ENCODE data around the gene ARHGEF10L.

Gene ARHGEF10L

GRCh38 chr1:17586172-17586964 lies 46.9 kb downstream of the ARHGEF10L start:
- POLR2A ChIA-PET (ENCODE audit: low non-redundant PET), result no interaction called here

DNA sequence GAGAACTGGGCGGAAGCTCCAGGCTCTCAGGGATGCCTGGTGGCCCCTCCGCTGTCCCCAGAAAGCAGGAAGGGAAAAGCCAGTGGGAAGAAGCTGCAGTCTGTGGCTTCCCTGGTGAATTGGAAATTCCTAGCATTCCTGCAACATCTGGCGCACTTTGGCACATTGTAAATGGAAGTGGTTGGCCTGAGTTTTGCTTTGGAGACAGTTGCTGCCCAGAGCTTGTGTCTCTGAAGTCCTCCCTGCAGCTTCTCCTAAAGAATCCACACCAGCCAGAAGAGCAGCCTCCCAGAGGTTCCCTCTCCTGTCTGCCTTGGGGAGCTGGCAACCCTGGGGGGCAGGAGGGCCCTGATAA lies 48.2 kb downstream of the ARHGEF10L start:
- no peak for DNase-seq (ENCODE audit: low spot score)
- ChIA-PET CTCF (interaction anchor here (0.5 to 1.8 kb wide), 4 partner anchors 15 to 988 kb away, joined by 3 to 5 read pairs (median 4); no protein-coding TSS in a partner anchor), POLR2A (ENCODE audit: low non-redundant PET) (interaction anchor here (0.7 kb wide), 1 partner anchor 13 kb away, joined by 6 read pairs; no protein-coding TSS in a partner anchor)
- TF ChIP-seq CTCF (conservative IDR thresholded peaks at IDR 0.05; ENCODE audit: low read depth), result no peak
- H3K27ac ChIP-seq, result peak overlapping the region; percentile 84

More at GRCh38 chr1:17586172-17586964, 46.9 kb downstream of the ARHGEF10L start:
- CTCF ChIA-PET, result interaction anchor here (0.6 kb wide), 1 partner anchor 113 kb away, joined by 3 read pairs; no protein-coding TSS in a partner anchor
- peak overlapping the region; percentile 84 for H3K27ac ChIP-seq
- no peak for TF ChIP-seq CTCF (conservative IDR thresholded peaks at IDR 0.05; ENCODE audit: low read depth)
- DNase-seq (ENCODE audit: low spot score), result peak; percentile 65

DNA sequence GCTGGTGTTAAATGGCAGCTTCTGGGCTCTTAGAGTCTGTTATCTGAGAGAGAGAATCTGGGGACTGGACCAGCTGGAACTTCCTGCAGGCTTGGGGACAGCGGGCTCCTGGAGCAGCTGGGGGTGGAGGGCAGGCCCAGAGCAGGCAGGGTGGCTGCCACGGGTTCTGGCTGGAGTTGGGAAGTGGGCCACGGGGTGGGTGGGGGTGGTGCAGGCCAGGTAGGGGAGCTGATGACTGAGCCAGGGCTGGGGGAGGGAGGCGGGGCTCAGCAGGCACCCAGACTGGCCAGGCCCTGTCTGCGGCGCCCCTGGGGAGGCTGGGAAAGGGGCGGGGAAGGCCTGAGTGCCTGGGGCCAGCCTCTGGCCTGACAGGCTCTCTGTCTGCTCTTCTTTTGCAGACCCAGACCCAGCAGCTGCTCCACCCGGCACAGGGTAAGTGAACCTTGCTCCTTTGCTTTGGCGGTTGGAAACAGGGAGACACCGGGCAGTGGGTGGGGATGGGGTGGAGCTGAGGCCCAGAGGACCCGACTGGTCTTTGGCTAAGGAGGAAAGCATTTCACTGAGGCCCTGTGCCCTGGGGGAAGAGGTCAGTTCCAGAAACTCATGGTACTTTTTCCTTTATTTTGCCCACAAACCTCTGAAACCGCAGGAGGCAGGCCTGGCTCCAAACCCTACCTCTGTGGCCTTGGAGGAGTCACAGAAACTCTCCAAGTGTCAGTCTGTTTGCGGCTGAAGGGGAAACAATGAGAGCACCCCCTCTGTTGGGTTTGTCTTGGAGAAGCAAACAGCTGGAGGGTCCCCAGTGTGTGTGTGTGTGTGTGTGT lies 48.8 kb downstream of the ARHGEF10L start:
- DNase-seq (ENCODE audit: low spot score), result no peak
- POLR2A ChIA-PET (ENCODE audit: low non-redundant PET), result interaction anchor here (0.7 kb wide), 1 partner anchor 14 kb away, joined by 6 read pairs; no protein-coding TSS in a partner anchor

DNA sequence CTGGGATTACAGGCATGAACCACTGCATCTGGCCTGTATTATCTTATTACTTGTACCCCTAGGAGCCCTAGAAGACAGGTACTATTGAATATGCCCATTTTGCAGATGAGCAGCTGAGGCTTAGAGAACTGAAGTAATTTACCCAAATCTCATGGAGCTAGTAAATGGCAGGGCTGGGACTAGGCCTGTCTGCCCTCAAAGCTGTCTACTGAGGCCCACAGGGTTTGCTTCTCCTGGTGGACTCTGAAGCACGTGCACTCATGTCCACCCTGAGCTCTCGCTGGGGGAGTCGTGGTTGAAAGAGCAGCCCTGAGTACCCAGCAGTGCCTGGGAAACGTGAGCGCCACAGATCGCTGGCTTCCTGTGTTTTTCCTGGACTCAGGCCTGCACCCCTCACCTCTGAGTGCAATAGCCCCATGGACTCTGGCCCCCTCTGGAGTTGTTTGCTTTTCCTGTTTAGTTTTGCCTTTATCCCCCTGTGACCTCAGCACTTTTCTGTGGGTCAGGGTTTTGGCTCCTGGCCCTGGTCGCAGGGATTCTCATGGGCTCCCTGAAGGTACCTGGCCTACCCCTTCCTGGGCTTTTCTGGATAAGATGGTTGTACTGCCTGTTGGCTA lies 52.4 kb downstream of the ARHGEF10L start:
- no peak overlapping the region for H3K27ac ChIP-seq
- ChIA-PET POLR2A (ENCODE audit: low non-redundant PET) (no interaction called here), CTCF (no interaction called here)
- no peak for TF ChIP-seq CTCF (conservative IDR thresholded peaks at IDR 0.05; ENCODE audit: low read depth)
- no peak for DNase-seq (ENCODE audit: low spot score)

More for the DNA sequence above, 48.8 kb downstream of the ARHGEF10L start:
- peak overlapping the region; percentile 84 for H3K27ac ChIP-seq
- CTCF ChIA-PET, result interaction anchor here (1.3 to 1.8 kb wide), 2 partner anchors 16 to 17 kb away, joined by 3 to 4 read pairs; no protein-coding TSS in a partner anchor
- no peak for TF ChIP-seq CTCF (conservative IDR thresholded peaks at IDR 0.05; ENCODE audit: low read depth)

DNA sequence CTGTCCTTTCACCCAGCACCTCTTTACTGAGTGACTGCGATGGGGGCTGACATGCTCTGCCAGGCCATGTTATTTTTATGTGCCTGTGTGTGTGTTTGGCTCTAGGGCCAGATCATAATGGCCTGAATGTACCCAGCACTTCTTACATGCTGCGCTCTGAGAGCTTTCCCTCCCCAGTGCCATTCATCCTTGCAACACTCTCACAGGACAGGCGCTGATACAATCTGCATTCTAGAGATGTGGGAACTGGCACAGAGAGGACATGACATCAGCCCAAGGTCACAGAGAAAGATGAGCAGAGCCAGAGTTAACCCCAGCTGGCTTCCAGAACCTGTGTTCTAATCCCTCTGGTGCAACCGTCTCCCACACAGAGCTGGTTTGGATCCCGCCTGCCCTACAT lies 54.5 kb downstream of the ARHGEF10L start:
- DNase-seq (ENCODE audit: low spot score), result no peak
- ChIA-PET CTCF (interaction anchor here (0.7 to 1.3 kb wide), 4 partner anchors 16 to 91 kb away, joined by 3 to 4 read pairs (median 3); no protein-coding TSS in a partner anchor), POLR2A (ENCODE audit: low non-redundant PET) (no interaction called here)
- H3K27ac ChIP-seq, result no peak overlapping the region
- TF ChIP-seq CTCF (conservative IDR thresholded peaks at IDR 0.05; ENCODE audit: low read depth), result no peak
